GM18951 (cell line): ENCODE measurements around the gene DCTN4.
"Not testable (repeated sequence)": the region's sequence is repeated elsewhere in the genome, so short reads cannot be mapped to it uniquely, and the experiment has no call there.

Source experiments
- POLR2A ChIP-seq: IDR thresholded peaks from 4 replicates; pipeline ENCODE4 v1.6.1; 2011; ENCODE audit warnings: mild to moderate bottlenecking; ENCODE audit not compliant: insufficient read length, insufficient read depth; ENCODE audit errors: extremely low read depth
- in situ Hi-C: fragments of 300-500 bp; cut with MboI; formaldehyde crosslinking; loops from one replicate; pipeline ENCODE4 v1.12.0; 2022; ENCODE audit warnings: low sequenced_read_pairs, mixed read lengths, inconsistent platforms; ENCODE audit not compliant: unreplicated experiment

DCTN4 gene

GRCh38 chr5:150758531-150759333 lies at the start of gene DCTN4:
DCTN4 (minus strand) TSS chr5:150759017; CDS start chr5:150758993, 24 bp downstream.
- in situ Hi-C loops, result no loop called here
- peak; percentile 77 for TF ChIP-seq POLR2A

DNA sequence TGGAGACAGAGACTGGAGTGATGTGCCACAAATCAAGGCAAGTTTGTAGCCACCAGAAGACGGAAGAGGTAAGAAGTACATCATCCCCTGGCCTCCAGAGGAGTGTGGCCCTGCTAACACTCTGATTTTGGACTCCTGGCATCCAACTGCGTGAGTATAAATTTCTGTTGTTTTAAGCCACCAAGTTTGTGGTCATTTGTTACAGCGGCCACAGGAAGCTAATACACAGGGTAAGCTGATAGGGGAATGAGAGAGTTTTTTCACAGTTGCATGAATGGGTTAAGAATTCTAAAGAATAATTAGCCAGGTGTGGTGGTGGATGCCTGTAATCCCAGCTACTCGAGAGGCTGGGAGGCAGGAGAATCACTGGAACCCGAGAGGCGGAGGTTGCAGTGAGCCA lies 45.6 kb upstream of the DCTN4 start:
- no peak for TF ChIP-seq POLR2A
- in situ Hi-C loops, result no loop called here

DNA sequence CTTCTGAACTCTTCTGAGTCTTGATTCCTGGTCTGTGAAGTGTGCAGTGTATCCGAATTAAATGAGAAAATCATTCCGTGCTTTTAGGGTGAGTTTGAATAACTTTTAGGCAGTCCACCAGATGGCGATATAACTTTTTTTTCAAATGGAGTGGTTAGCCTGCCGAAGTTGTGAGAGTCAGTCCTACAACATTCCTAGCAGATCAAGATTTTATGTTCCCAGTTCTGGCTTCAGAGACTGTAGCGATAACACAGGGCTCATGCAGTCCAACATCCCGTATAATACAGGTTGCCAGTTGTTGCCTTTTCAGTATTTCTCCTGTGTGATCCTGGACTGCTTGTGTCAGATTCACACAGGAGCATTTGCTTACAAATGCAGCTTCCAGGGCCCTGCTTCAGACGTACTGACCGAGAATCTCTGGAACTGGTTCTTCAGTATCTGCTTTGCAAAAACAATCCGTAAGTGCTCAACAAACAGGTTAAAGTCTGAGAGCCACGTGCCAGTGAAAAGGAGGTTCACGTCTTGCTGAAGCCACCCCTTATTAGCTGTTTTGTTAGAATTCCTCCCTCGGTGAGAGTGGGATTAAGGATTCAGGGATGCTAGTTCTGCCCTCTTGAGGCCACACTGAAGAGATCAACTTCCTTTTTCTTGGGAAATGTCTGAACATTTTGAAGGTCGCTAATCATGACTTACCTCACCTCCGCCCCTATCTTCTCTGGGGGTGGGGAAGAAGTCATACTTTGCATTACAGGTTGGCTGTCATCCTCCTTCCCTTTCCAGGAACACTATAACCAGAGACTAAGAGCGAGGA lies 42.5 kb upstream of the DCTN4 start:
- in situ Hi-C loops, result no loop called here
- no peak for TF ChIP-seq POLR2A

GRCh38 chr5:150797384-150797783 lies 38.6 kb upstream of the DCTN4 start:
- TF ChIP-seq POLR2A, result no peak
- in situ Hi-C loops, result no loop called here

GRCh38 chr5:150794927-150795326 lies 36.1 kb upstream of the DCTN4 start:
- no peak for TF ChIP-seq POLR2A
- in situ Hi-C loops, result no loop called here

DNA sequence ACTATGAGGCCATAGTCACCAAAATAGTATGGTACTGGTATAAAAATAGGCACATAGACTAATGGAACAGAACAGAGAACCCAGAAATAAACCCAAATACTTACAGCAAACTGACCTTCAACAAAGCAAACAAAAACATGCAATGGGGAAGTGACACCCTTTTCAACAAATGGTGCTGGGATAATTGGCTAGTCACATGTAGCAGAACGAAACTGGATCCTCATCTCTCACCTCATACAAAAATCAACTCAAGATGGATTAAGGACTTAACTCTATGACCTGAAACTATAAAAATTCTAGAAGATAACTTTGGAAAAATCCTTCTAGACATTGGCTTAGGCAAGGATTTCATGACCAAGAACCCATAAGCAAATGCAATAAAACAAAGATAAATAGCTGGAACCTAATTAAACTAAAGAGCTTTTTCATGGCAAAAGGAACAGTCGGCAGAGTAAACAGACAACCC lies 34.6 kb upstream of the DCTN4 start:
- in situ Hi-C loops, result not testable (repeated sequence)

- TF ChIP-seq POLR2A, result no peak
- in situ Hi-C loops, result no loop called here
Observed at GRCh38 chr5:150791536-150791935, 32.7 kb upstream of the DCTN4 start.

GRCh38 chr5:150789943-150790611 lies 31.3 kb upstream of the DCTN4 start:
- in situ Hi-C loops, result no loop called here
- TF ChIP-seq POLR2A, result no peak

GRCh38 chr5:150789450-150789849 lies 30.6 kb upstream of the DCTN4 start:
- in situ Hi-C loops, result no loop called here
- no peak for TF ChIP-seq POLR2A

DNA sequence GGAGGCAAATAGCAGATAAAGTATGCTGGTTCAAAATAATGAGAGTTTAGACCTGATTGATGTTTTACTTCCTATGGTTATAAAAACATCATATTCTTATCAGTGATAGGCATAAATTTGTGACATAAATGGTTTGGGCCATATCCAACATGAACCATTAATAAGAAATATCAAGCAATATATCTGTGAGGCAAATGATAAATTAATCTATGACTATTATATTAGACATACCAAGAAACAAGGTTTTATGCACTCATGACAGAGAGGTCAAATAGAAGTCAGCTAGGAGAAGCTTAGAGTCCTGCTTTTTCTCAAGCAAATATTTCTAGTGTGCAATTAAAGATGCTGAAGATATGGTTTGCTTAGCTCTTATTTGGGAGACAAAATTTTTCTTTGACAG lies 30.2 kb upstream of the DCTN4 start:
- no peak for TF ChIP-seq POLR2A
- in situ Hi-C loops, result no loop called here

DNA sequence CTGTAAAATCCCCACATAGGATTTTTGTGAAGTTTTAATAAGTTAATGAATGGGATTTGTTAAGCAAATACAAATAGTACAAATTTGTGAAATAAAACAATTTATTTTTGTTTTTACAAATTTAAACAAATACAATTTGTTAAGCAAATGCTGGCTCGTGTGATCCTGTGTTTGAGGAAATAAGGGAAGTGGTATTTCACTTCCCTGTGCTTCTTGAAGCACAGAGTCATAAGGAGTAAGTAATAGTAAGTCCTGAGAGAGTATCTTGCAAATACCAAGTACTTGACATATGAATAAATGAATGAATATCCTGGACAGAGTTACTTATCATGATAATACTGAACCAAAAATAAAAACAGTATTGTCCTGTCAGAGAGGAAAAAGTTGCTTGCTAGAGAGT lies 28.8 kb upstream of the DCTN4 start:
- no peak for TF ChIP-seq POLR2A
- in situ Hi-C loops, result no loop called here

DNA sequence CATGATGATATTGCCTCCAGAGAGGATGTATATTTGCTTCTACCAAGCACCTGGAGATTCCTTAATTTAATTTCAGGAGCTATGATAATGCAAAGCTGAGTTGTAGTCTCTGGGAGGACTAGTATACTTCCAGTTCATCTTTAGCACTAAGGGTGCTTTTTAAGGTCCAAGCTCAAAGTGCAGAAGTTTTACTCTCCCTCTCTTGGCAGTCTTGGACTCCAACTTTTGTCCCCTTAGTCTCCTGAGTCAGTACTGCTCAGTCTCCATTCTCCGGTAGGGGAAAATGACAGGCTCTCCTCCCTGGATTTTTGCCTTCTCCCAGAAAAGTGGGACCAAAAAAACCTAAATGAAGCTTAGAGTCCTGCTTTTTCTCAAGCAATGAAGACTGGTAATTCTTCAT lies 28.1 kb upstream of the DCTN4 start:
- no peak for TF ChIP-seq POLR2A
- in situ Hi-C loops, result no loop called here

- TF ChIP-seq POLR2A, result no peak
- in situ Hi-C loops, result no loop called here
Observed at GRCh38 chr5:150785950-150786349, 27.1 kb upstream of the DCTN4 start.
